HCT116 (cell line): ENCODE measurements around the gene LIPK.

Experiments used
- EZH2 ChIP-seq: fragments of 200-600 bp; sonication (generic); IDR thresholded peaks from 2 replicates; pipeline ENCODE4 v1.6.1; 2017; ENCODE audit warnings: antibody characterized with exemption, mixed run types
- POLR2A ChIP-seq: IDR thresholded peaks from 2 replicates; pipeline ENCODE4 v1.7.0; 2011; ENCODE audit warnings: borderline replicate concordance; ENCODE audit not compliant: insufficient read depth, insufficient read length; ENCODE audit errors: extremely low read depth
- POLR2AphosphoS5 ChIP-seq: IDR thresholded peaks from 2 replicates; pipeline ENCODE4 v1.6.1; 2011; ENCODE audit warnings: mild to moderate bottlenecking, low read depth, low read length, moderate library complexity
- SIN3A ChIP-seq: IDR thresholded peaks from 2 replicates; pipeline ENCODE4 v1.6.1; 2012; ENCODE audit warnings: low read depth
- TCF7L2 ChIP-seq: IDR thresholded peaks from 2 replicates; pipeline ENCODE4 v1.7.0; 2011; ENCODE audit warnings: borderline replicate concordance, inconsistent platforms; ENCODE audit not compliant: insufficient read depth, insufficient read length; ENCODE audit errors: extremely low read depth
- TF ChIP-seq, protein P1 (sequence below), 3 experiments: fragments of 200-600 bp in 1 of 3; sonication (generic) in 1 of 3; IDR thresholded peaks in 2 of 3; conservative IDR thresholded peaks in 1 of 3; 2 replicates each; pipeline ENCODE4 v1.5.1; 2012 to 2017; ENCODE audit warnings: low read depth in 2 of 3, low read length in 2 of 3, antibody characterized with exemption in 1 of 3, borderline replicate concordance in 1 of 3, control low read depth in 1 of 3, mild to moderate bottlenecking in 1 of 3, mixed read lengths in 1 of 3, mixed run types in 1 of 3, moderate library complexity in 1 of 3; ENCODE audit not compliant: insufficient read depth in 1 of 3
- TF ChIP-seq, protein P2 (sequence below): IDR thresholded peaks from 2 replicates; pipeline ENCODE4 v1.6.1; 2012
- TF ChIP-seq, protein P3 (sequence below): IDR thresholded peaks from 2 replicates; pipeline ENCODE4 v1.6.1; 2012; ENCODE audit warnings: low read depth

DNA sequence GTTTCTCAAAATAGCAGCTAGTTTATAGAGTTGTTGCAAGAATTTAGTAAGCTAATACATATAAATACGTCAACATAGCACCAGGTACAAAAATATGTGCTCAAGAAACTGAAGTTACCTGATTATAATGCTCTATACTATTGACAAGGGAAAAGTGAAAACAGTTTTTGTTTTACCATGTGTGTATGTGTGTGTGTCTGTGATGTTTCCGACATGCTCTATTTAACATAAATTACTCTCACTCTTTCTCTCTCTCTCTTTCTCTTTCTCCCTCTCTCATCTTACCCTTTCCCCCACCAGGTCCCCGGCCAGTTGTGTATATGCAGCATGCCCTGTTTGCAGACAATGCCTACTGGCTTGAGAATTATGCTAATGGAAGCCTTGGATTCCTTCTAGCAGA is 58.1 kb downstream of the LIPK start:
- TF ChIP-seq, protein P1, sequence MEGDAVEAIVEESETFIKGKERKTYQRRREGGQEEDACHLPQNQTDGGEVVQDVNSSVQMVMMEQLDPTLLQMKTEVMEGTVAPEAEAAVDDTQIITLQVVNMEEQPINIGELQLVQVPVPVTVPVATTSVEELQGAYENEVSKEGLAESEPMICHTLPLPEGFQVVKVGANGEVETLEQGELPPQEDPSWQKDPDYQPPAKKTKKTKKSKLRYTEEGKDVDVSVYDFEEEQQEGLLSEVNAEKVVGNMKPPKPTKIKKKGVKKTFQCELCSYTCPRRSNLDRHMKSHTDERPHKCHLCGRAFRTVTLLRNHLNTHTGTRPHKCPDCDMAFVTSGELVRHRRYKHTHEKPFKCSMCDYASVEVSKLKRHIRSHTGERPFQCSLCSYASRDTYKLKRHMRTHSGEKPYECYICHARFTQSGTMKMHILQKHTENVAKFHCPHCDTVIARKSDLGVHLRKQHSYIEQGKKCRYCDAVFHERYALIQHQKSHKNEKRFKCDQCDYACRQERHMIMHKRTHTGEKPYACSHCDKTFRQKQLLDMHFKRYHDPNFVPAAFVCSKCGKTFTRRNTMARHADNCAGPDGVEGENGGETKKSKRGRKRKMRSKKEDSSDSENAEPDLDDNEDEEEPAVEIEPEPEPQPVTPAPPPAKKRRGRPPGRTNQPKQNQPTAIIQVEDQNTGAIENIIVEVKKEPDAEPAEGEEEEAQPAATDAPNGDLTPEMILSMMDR (IDR thresholded peaks at IDR 0.05 in 2 of 3, conservative IDR thresholded peaks at IDR 0.05 in 1 of 3; ENCODE audit: borderline replicate concordance in 1 of 3, insufficient read depth in 1 of 3, low read depth in 2 of 3, low read length in 2 of 3) = no peak
- TF ChIP-seq POLR2A (no peak), EZH2 (no peak), POLR2AphosphoS5 (no peak), SIN3A (no peak), TCF7L2 (no peak)
- TF ChIP-seq, protein P2, sequence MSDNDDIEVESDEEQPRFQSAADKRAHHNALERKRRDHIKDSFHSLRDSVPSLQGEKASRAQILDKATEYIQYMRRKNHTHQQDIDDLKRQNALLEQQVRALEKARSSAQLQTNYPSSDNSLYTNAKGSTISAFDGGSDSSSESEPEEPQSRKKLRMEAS = no peak
- TF ChIP-seq, protein P3, sequence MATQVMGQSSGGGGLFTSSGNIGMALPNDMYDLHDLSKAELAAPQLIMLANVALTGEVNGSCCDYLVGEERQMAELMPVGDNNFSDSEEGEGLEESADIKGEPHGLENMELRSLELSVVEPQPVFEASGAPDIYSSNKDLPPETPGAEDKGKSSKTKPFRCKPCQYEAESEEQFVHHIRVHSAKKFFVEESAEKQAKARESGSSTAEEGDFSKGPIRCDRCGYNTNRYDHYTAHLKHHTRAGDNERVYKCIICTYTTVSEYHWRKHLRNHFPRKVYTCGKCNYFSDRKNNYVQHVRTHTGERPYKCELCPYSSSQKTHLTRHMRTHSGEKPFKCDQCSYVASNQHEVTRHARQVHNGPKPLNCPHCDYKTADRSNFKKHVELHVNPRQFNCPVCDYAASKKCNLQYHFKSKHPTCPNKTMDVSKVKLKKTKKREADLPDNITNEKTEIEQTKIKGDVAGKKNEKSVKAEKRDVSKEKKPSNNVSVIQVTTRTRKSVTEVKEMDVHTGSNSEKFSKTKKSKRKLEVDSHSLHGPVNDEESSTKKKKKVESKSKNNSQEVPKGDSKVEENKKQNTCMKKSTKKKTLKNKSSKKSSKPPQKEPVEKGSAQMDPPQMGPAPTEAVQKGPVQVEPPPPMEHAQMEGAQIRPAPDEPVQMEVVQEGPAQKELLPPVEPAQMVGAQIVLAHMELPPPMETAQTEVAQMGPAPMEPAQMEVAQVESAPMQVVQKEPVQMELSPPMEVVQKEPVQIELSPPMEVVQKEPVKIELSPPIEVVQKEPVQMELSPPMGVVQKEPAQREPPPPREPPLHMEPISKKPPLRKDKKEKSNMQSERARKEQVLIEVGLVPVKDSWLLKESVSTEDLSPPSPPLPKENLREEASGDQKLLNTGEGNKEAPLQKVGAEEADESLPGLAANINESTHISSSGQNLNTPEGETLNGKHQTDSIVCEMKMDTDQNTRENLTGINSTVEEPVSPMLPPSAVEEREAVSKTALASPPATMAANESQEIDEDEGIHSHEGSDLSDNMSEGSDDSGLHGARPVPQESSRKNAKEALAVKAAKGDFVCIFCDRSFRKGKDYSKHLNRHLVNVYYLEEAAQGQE = no peak
